HG02943 (cell line): ENCODE results near the gene FAM81A.
"Not testable (repeated sequence)": the region's sequence is repeated elsewhere in the genome, so short reads cannot be mapped to it uniquely, and the experiment has no call there.

Experiments used
- ATAC-seq: cut with Tn5 transposase; IDR thresholded peaks from one replicate; pipeline ENCODE4 v1.9.1; 2021; ENCODE audit warnings: mild to moderate bottlenecking, low read depth, moderate library complexity; ENCODE audit not compliant: unreplicated experiment

FAM81A gene

DNA sequence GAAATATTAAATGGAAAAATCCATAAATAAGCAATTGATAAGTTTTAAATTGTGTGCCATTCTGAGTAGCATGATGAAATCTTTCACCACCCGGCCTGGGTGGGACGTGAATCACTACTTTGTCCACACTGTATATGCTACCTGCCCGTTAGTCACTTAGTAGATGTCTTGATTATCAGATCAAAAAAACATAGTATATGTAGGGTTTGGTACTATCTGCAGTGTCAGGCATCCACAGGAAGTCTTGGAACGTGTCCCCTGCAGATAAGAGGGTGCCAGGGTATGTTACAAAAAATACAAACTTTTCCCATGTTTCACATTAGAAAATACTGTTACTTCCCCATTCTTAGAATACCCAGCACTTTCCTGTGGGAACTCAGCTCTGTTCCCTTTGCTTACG is 35.2 kb downstream of the FAM81A start:
- ATAC-seq: no peak

DNA sequence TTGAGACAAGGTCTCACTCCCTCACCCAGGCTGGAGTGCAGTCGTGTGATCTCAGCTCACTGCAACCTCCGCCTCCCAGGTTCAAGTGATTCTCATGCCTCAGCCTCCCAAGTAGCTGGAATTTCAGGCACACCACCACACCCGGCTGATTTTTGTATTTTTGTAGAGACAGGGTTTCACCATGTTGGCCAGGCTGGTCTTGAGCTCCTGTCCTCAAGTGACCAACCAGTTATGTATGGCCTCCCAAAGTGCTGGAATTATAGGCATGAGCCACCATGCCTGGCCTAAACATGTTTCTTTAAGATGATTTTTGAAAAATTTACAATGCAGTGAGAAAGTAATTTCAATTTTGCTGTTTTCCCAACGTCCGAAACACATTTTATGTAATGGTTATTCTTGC is 37.2 kb downstream of the FAM81A start:
- ATAC-seq: not testable (repeated sequence)

DNA sequence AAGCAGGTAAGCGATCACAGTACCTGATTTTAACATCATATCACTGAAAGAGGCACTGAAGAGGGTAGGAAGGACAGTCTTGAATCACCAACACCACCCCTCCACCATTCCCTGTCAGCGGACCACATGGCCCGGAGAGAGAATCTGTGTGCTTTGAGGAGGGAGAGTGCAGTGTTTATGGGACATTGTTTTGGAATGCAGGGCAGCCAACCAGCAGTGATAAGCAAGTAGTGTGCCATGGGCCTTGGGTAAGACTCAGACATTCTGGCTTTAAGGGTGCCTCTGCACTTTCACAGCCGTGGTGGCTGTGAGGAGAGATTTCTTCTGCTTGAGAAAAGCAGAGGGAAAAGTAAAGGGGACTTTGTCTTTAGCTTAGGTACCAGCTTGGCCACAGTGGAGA is 46.4 kb downstream of the FAM81A start:
- ATAC-seq: no peak

DNA sequence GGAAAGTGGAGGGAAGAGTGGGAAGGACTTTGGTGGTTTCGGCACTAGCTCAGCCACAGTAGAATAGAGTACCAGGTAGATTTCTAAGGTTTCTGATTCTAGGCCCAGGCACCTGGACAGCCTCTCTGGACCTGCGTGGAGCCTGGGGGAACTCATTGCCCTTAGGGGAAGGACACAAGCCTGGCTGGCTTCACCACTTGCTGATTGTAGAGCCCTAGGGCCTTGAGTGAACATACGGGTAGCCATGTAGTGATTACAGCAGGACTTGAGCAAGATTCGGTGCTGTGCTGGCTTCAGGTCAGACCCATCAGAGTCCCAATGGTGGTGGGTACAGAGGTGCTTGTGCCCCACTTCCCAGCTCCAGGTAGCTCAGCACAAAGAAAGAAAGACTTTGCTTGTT is 47.0 kb downstream of the FAM81A start:
- ATAC-seq: no peak

DNA sequence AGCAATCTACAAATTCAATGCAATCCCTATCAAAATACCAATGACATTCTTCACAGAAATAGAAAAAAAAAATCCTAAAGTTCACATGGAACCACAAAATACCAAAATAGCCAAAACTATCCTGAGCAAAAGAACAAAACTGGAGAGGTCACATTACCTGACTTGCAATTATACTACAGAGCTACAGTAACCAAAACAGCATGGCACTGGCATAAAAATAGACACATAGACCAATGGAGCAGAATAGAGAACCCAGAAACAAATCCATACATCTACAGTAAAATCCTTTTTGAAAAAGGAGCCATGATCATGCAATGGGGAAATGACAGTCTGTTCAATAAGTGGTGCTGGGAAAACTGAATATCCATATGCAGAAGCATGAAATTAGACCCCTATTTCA is 51.5 kb downstream of the FAM81A start:
- not testable (repeated sequence) for ATAC-seq

GRCh38 chr15:59491062-59491461 is 53.1 kb downstream of the FAM81A start:
- ATAC-seq: no peak

- no peak for ATAC-seq
Measured at GRCh38 chr15:59492389-59493377, 54.7 kb downstream of the FAM81A start.

GRCh38 chr15:59501597-59501996 is 63.6 kb downstream of the FAM81A start:
- no peak for ATAC-seq

GRCh38 chr15:59515190-59515589 is 77.2 kb downstream of the FAM81A start:
- ATAC-seq: no peak

DNA sequence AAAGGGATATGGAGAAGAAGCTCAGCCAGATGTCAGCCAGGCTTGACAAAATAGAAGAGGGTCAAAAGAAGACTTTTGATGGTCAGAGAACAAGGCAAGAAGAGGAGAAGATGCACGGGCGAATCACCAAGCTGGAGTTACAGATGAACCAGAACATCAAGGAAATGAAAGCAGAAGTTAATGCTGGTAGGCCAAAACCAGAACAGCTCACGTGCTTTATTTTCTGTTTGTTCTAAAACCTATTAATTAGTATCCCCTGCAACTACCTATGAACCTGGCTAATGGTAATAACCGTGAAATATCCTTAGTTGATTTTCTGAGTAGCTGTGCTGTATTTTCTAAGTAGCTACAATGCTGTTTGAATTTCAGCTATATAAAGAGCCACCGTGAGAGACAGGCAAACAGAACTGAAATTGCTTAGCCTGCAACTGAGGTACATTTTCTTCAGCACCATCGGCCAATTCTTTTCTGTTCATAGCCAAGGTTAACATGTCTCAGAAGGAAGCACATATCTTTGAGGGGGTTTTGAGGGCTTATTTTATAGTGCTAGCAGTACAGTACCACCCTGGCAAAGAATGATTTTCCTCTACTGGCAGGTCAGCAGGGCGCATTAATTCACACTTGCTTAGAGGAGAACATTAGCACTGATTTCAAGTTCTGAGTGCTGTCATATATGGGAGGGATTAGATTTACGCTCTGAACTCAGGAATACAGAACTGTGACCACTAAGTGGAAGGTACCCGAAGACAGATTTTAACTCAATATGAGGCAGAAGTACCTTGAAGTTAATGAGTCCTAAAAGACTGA is 78.9 kb downstream of the FAM81A start:
- no peak for ATAC-seq

DNA sequence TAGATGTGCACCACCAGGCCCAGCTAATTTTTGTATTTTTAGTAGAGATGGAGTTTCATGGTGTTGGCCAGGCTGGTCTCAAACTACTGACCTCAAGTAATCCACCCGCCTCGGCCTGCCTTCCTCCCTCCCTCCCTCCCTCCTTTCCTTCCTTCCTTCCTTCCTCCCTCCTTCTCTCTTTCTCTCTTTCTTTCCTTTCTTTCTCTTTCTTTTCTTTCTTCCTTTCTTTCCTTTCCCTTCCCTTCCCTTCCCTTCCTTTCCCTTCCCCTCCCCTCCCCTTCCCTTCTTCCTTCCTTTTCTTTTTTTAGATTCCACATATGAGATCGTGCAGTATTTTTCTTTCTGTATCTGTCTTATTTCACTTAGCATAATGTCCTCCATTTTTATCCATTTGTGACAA is 81.3 kb downstream of the FAM81A start:
- ATAC-seq: no peak

GRCh38 chr15:59521443-59521842 is 83.5 kb downstream of the FAM81A start:
- ATAC-seq: no peak

DNA sequence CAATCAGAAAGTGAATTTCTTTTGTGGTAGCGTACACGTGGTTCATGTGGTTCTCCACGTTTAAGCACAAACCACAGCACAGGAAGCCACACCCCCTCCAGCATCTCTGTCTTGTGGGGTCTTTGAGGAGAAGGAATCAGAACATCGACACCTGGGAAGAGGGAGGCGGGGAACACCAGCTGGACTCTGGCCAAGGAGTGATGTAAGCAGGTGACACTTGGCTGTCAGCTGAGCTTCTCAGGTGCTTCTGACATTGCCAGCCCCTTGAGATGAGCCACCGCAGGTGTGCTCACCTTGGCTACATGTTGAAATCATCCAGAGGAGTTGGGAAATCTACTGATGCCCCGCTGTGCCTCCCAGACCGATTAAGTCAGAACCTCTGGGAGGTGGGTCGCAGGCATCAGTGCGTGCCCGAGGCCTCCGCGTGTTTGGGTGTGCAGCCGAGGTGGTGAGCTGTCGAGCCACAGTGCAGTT is 85.0 kb downstream of the FAM81A start:
- ATAC-seq: no peak

- no peak for ATAC-seq
Measured at GRCh38 chr15:59523702-59524101, 85.7 kb downstream of the FAM81A start.

DNA sequence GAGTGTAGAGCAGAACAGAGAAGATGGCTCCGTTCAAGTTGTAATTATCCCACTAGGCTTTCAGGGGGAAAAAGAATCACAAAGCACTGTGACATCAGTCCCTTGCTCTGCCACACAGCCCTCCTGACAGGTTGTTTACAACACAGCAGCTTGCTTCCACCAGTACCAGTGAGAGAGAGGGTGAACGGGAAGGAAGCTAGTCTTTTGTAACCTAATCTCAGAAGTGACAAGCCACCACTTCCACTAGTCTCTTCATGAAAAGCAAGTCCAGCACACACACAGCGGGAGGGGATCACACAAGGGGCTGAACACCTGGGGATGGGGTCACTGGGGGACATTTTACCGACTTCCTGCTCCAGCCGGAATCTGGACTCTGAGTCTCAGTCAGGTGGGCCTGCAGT is 86.3 kb downstream of the FAM81A start:
- no peak for ATAC-seq

GRCh38 chr15:59526466-59526865 is 88.5 kb downstream of the FAM81A start:
- ATAC-seq: not testable (repeated sequence)

- no peak for ATAC-seq
Measured at GRCh38 chr15:59528429-59528828, 90.4 kb downstream of the FAM81A start.

GRCh38 chr15:59528961-59529402 is 91.0 kb downstream of the FAM81A start:
- no peak for ATAC-seq

DNA sequence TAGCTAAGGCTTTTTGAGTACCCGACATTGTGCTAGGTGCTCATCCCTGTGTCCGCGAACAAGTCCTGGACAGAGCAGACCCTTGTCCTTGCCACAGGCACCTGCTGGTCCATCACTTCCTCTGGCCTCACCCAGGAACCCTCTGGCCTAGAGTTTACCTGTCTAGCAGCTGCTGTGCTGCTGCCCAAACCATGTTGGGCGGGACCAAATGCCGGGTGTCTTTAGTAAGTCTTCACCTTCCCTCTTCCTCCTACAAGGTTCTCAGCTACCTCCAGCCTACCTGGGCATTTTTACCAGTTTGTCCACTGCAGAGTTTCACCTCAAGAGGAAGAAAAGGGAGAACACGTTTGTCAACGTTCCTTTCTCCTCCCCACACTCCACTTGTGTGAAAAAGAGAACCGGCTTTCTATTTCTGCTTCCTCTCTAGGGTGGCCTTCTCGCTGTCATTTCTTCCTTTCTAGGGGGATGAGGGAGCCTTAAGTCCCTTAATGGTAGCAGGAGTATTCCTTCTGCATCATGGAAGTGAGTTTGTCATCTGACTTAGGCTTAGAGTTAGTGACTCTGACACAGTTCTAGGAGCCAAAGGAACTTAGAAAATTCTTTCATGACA is 93.2 kb downstream of the FAM81A start:
- no peak for ATAC-seq

DNA sequence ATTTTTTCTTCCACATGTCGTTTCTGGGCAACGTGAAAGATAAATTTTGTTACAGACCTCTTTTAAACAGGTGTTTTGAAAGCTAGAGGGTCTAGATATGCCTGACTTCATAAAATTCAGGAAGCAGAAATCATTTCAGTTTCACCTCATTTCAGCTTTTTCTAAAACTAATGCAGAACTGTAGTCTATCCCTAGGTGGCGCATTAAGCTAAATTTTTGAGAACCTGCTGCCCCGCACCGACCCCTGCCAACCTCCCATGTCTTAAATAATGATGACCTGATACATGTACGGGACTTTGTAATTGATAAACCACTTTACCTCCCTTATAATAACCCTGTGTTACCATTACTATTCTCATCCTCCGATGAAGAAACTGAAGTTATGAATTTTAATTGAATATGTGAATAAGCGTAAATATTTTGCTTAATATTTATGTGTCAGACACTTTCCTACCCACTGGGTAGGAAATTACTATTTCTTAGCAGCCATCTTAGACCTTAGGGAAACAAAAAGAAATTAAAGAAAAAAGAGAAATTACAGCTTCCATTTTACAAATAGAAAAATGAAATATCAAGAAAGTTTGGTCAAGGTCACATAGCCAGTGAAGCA is 94.9 kb downstream of the FAM81A start:
- ATAC-seq: no peak
